CD4-positive, alpha-beta T cell treated with Interleukin-1 beta for 1 hour (primary cell): ENCODE measurements around the gene TMEM40.
"Not testable (repeated sequence)": the region's sequence is repeated elsewhere in the genome, so short reads cannot be mapped to it uniquely, and the experiment has no call there.

Experiments
- DNase-seq, 2 donors: peaks; one replicate each; pipeline ENCODE4 v3.0.0-alpha.2; 2020 to 2022

Gene TMEM40

GRCh38 chr3:12750223-12750622, 8.8 kb downstream of the TMEM40 start:
- DNase-seq = no peak

DNA sequence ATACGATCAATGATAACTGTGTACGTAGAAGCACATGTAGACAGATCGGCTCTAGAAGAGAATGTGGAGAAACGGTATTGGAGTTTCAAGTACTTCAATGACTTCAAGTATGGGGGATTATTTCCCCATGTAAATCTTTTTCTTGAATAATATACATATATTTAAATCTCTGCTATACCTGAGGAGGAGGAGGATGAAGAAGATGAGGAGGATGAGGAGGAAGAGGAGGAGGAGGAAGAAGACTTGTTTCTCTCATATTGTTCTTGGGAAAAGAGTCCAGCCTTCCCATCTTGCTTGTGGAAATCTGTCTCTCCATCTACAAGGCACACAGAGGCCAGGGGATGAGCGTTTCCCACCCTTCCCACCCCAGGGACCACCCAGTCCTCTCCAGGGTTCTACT, 10.6 kb downstream of the TMEM40 start:
- no peak for DNase-seq

DNA sequence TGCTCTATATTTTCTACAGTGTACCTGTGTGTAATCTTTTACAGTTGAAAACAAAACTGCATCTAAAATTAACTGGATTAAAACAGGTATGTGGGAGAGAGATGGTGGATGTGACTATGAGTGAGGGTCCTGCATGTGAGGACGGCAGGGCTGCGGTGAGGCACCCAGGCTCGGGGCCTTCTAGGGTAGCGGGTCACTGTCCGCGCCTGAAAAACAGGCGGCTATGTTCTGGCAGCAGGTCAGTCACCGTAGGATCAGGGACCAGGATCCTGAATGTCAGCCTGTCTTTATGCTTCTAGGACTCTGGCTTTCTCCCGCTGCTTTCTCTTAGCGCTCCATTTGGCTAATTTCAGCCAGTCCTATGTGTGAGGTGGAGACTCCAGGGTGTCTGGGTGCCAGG, 12.6 kb downstream of the TMEM40 start:
- no peak for DNase-seq

GRCh38 chr3:12744326-12744725, 14.7 kb downstream of the TMEM40 start:
- no peak for DNase-seq

DNA sequence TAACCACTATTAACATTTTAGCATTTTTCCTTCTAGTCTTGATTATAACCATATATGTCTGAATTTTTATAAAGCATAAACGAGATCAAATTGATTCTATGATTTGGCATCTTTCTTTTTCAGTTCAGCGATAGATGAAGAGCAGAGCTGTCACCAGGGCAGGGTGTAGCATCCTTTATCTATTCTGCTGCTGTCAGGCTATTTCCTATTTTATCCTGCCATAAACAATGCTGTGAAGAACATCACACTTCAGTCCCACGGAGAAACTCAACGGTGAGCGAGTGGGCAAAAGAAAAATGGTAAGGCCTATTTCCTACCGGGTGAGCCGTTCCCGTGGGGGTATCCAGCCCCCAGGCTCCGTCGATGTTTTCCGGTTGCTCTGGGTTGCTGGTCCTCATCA, 15.5 kb downstream of the TMEM40 start:
- no peak for DNase-seq

DNA sequence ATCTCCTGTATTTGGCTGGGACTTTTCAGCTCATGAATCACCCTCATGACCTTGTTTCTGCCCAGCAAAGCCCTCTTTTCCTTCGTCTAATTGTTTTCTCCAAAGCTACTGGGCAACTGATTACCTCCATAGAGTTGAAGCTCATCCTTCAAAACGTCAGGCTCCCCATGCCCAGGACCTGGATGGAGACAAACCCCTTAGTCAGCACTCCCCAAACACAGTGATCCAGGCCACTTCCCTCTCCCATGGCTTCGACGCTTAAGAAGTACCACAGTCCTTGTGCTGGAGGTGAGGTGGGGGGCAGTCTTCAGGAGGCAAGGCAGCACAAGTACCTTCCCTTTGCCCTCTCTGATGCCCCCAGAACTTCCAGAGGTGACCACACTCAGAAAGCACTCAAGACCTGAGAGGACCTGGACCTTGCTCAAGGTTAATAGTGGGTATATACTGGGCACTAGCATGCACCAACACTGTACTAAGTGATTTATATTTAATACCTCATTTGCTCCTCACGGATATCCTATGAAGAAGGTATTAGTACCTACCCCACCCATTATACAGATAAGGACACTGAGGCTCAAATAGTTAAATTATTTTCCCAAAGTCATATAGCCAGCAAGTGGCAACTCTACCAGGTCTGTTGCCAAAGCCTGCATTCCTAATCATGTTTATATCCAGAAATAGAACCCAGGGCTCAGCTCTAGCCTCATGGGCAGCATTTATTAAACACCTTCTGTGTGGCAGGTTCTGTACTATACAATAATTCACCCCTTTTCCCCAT, 16.5 kb downstream of the TMEM40 start:
- DNase-seq = no peak

DNA sequence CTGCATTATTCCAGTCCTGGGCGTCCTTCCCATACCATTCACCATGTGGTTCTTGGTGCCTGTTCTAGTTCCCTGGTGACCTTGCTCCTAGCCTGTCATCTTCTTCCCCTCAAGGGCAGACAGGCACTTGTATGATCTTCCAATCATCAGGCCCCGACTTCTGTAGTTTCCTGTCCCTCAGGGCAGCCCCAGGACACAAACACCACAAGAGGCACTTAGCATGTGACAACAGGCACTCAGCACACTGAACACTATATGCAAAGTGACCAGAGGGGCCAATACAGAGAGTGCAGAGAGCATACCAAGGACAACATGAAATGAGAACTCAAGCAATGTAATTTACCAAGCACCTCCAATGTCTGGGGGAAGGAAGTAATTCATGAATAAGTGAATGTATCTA, 17.9 kb downstream of the TMEM40 start:
- no peak for DNase-seq

DNA sequence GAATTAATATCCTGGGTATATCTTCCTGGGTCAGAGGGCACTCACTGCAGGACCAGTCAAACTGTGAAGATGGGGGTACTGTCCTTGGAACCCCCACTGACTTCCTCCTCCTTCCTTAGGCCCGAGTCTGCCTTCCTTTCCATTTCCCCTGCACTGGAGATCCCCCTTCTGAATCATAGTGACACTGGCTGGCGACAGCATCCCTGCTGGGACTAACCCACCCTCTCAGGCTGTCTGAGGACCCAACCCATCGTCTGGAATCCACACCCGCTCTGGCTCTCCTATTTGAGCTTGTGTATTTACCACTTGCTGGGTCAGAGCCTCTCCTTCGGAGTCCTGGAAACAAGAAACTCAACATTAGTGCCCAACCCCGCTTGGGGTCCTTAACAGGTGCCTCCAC, 21.2 kb downstream of the TMEM40 start:
- DNase-seq = no peak

- DNase-seq = no peak
Measured at GRCh38 chr3:12737319-12737718, 21.7 kb downstream of the TMEM40 start.

DNA sequence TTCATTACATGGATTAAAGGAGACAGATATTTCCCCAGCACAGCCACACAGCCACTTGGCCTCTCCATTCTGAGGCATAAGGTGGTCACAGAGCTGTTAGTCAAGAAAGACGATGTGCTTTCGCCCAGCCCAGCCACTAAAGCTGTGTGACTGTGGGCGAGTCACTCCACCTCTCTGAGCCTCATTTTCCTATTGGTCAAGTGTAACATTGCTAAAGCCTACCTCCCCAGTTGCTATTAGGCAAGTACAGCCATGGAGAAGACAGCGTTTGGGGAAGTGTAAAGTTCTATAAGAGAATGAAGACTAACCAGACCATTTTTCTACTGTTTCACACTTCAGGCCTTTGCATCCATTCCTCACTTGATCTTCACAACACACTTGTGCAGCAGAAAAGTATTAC, 24.1 kb downstream of the TMEM40 start:
- no peak for DNase-seq

GRCh38 chr3:12733566-12733965, 25.5 kb downstream of the TMEM40 start:
- no peak for DNase-seq

DNA sequence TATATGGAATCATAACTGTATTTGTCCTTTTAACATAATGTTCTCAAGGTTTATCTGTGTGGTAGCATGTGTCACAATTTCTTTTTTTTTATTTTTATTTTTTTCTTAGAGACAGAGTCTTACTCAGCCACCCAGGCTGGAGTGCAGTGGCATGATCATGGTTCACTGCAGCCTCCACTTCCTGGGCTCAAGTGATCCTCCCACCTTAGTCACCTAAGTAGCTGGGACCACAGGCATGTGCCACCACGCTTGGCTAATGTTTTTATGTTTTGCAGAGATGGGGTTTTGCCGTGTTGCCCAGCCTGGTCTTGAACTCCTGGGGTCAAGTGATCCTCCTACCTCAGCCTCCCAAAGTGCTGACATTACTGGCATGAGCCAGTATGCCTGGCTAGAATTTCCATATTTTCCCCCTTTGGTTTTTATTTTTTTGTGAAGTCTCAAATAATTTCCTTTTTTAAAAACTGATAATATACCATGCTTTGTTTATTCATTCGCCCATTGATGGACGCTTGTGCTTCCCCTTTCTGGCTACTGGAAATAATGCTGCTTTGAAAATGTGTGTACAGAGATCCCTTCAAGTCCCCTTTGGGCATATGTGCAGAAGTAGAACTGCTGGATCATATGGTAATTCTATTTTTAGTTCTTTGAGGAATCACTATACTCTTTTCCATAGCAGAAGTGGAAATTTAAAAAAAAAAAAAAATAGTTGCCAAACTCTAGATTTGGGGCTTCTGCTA, 28.4 kb downstream of the TMEM40 start:
- no peak for DNase-seq

GRCh38 chr3:12729051-12729651, 29.9 kb downstream of the TMEM40 start:
- no peak for DNase-seq

DNA sequence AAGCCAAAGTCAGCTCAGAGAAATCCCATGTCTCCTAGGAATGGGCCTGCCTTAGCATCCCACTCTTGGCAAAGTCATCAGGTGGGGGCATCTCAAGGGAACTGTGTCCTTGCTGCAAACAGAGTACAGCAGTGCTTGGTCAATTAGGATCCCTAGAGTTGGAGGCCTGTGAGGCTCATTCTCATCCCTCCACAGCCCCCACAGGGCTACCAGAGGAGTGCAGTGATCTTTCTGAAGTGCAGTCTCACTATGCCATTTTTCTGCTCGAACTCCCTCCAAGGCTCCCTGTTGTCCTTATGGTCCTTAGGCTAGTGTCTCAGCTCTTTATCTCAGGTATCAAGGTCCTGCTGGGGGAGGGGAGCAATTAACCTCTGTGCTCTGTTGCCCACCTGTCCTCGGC, 31.1 kb downstream of the TMEM40 start:
- no peak for DNase-seq

- no peak for DNase-seq
Measured at GRCh38 chr3:12727481-12727880, 31.6 kb downstream of the TMEM40 start.

DNA sequence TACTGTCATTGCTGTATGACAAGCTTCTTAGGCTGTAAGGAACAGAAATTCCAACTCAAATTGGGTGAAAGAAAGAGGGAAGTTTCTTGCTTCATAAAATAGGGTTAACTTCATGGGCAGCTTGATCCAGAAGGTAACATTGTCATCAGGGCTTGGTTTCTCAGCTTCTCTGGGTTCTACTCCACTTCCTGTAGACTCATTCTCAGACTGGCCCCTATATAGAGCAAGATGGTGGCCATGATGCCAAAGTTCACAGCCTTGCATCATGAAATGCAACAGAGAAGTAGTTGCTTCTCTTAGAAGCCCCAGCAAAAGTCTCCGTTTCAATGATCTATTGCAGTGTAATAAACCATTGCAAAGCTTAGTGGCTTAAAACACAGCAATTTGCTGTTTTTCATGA, 33.6 kb downstream of the TMEM40 start:
- DNase-seq = no peak

DNA sequence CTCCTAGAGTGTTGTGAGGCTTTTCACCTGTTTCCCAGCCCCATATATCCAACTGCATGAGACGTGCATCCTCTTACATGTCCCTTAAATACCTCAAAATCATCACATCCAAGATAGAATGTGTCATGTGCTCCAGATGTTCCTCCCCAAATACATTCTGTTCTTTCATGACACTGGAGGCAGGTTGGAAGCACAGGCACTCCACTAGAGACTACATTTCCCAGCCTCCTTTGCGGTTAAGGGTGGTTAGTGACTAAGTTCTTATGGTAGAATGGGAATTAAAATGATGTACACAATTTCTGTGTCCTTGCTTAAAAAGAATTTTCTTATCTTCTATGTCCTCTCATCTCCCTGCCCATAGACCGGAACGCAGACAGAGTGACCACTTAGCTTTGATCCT, 34.3 kb downstream of the TMEM40 start:
- no peak for DNase-seq

DNA sequence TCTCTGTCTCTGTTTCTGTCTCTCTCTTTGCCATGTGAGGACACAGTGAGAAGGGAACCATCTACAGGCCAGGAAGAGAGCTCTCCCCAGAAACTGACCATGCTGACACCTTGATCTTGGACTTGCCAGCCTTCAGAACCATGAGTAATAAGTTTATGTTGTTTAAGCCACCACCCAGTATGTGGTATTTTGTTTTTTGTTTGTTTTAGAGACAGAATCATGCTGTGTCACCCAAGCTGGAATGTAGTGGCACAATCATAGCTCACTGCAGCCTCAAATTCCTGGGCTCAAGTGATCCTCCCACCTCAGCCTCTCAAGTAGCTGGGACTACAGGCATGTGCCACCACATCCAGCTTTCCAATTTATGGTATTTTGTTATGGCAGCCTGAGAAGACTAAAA, 35.7 kb downstream of the TMEM40 start:
- not testable (repeated sequence) for DNase-seq

DNA sequence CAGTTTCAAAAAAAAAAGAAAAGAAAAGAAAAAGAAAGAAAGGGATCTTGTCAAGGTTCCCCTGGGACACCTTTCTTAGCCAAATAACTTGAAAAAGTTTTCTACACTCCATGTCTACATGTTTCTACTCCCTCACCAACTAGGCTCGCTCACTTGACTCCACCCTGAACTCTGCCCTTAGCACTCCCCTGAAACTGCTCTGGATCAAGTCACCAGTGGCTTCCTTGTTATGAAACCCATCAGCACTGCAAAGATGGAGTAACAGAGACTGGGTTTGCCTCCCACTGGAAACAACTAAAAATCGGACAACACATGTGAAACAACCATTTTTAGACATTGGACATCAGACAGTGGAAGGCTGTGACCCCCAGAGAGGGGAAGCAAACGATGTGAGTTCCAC, 36.8 kb downstream of the TMEM40 start:
- no peak for DNase-seq

DNA sequence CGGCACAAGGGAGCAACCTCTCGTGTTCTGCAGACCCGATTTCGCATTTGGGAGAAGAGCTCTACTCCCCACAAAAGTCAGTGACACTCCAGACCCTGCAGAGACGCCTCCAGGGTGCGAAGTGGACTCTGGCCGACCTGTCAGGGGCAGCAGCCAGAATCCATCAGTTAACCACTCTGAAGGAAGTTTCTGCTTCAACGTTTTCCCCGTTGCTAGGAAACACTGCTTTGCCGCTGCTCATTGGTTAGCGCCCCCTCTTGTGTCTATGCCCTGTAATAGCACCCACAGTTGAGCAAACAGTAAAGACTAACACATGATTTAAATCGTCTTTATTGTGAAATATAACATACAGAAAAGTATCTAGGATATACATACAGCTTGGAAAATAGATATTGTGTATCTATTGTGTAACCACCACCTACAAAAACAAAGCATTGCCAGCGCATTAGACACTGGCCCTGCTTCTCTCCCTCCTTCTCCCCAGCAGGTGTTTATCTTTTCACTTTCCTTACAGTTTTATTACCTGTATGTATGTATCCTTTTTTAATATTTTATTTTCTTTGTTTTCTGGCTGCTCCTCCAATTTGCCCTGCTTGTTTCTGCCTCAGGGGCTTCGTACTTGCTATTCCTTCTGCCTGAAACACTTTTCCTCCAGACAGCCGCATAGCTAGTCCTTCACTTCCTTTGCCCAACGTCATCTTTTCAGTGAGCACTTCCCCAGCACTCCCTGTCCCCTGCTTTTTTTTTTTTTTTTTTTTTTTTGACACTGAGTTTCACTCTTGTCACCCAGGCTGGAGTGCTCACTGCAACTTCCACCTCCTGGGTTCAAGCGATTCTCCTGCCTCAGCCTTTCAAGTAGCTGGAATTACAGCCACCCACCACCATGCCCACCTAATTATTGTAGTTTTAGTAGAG, 38.8 kb downstream of the TMEM40 start:
- DNase-seq = peak; percentile 79 to 85

DNA sequence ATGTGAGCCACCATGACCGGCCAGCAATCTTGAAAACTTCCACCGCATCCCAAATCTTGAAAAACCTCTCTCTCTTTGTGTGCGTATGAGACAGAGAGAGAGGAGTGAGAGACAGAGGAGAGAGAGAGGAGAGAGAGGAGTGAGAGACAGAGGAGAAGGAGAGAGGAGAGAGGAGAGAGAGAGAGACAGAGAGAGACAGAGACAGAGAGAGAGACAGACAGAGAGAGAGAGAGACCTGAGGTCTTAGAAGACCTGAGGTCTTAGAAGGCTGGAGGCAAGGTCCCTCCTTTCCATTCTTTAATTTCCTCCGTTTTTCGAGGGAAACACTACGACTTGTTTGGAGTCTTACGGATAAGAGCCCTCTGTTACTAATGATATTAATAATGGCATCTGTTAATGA, 39.5 kb downstream of the TMEM40 start:
- no peak for DNase-seq

GRCh38 chr3:12716605-12717151, 42.4 kb downstream of the TMEM40 start:
- DNase-seq = no peak

DNA sequence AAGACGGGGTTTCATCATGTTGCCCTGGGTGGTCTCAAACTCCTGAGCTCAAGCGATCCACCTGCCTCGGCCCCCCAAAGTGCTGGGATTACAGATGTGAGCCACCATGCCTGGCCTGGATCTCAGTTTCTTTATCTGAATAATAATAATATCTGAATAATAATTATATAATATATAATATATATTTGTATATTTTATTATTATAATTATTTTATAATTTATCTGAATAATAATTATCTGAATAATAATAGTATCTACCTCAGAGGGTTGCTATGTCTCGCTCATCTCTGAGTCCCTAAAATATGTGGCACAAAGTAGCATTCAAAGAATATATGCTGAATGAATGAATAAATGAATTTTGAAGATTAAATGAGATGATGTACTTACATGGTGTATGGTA, 44.8 kb downstream of the TMEM40 start:
- DNase-seq = no peak
